GM18507 (cell line): ENCODE measurements around the gene NTRK3.

Experiments used
- DNase-seq: peaks from one replicate; pipeline ENCODE4 v3.0.0; 2011; ENCODE audit warnings: low read depth; ENCODE audit not compliant: insufficient read length; ENCODE audit errors: extremely low spot score
- FAIRE-seq: peaks from 2 replicates; lab custom pipeline; 2011; peaks lifted over from hg19 to GRCh38; lab: Jason Lieb, UNC

NTRK3 gene

DNA sequence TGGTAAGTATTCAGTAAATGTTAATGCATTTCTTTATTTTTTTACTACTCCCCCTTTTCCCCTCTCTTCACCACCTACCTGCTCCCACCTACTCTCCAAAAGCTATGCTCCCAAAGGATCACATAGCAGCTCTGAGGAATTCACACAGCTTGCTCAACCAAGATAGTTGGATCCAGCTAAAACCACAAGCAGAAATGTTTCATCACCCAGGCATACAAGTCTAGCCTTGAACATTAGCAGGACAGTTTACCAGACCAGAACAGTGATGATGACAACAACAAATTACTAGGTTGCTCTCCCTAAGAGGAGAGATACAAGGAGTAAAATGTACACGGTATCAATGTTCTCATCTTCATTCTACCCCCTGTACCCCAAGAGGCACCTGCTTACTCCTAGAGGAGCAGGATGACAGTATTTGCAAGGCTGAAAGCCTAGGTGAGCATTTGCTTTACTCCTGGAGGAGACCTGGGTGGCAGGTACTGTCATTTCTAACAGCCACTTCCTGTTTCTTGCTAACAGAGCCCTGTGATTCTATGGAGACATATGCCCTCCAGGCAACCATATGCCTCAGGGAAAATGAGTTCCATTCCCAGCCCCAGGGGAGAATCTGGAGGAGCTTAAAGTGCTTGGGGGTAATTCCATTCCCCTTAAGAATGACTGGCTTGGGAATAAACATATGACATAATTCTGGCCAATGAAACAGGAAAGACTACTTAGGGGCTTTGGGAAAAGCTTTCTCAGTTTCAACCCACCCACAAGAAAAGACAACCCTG lies 237.5 kb downstream of the NTRK3 start:
- FAIRE-seq = no peak

DNA sequence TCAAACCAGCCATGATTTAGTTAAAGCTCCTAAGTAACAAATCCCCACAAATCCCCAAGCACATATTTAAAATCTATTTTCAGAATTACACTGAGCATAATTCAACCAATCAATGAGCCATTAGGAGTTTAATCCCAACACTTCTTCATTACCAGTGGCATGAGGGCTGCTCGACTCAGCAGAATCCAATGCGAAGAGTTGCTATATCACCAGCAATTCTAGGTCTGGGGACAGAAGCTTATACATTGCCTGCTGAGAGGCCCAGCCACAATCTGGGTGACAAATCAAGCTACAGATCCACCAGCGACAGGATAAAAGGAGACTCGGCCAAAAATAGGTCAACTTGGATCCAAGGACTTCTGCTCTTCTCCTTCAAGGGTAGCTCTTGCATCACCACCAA lies 238.8 kb downstream of the NTRK3 start:
- DNase-seq (no peak), FAIRE-seq (no peak)

More for the DNA sequence above, 237.5 kb downstream of the NTRK3 start:
- no peak for DNase-seq

DNA sequence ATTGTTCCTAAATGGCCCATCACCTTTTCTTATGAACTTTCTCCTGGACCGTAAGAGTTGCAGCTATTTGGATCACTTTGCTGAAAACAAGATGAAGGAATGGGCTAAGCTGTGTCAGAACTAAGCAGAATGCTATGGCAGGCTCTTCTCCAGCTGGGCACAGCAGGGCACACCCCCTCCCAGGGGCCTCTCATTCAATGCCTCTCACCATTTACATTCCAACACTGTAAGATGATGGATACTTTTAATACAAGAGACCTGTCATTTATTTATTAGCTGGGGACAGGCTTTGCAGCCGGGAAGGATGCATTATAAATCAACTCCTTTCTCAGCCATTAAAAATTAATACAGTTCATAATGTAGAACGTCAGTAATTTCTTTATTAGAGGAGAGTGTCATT lies 240.1 kb downstream of the NTRK3 start:
- FAIRE-seq (no peak), DNase-seq (no peak)

DNA sequence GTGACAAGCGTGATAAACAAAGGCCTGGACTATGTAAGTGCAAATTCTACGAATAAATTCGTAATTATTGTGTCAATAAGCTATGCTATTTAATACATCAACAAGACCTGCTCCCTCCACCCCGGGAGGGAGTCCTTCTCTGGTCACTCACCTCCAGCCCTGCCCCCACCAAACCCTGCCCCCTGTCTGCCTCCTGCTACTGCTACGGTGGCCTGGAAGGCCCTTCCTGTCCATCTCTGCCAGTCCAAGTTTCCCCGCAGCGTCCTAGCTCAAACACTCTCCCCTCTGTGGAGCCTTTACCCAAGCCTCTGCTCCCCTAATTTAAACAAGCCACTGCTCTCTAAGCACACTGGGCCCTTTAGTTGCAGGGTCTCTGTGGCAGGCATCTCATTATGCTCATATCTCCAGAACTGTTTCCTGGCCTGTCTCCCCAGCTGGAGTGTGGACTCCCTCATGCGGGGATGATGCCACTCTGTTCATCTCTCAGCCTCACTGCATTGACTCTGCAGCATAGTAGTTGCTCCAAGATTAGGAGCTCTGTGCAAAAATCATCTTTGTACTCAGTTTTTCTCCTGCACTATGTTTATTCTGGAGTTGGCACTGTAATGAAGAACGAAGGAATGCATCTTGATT lies 241.2 kb downstream of the NTRK3 start:
- no peak for DNase-seq
- no peak for FAIRE-seq

DNA sequence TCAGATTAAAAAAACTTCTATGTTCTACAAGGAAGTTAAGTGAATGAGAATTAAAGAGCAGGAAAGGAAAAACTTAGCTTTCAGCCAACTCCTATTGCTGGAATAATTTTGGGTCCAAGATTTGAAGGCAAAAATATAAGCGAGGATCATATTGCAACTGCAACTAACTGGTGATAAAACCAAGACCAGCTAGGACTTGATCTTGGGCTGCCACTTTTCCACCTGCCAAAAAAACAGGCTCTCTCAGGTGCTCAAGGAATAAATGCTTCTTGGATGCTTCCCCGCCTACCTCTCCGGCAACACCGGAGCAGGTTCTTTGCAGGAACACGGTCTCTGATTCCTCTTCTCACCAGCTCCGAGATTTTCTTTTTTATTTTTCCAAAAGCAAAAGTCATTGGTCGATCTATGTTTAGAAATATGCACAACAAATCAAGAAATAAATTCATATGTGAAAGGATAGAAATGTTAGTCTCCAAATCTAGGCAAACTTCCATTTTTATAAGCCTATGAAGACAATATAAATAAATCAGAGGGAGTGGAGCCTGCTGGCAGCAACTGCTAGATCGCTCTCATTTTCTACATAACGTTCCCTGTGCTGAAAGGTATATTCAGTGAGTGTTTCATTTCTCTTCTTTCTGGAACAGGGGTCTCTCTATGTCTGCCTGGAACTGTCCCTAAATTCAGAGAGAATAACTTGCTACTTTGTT lies 241.9 kb downstream of the NTRK3 start:
- no peak for DNase-seq
- no peak for FAIRE-seq

DNA sequence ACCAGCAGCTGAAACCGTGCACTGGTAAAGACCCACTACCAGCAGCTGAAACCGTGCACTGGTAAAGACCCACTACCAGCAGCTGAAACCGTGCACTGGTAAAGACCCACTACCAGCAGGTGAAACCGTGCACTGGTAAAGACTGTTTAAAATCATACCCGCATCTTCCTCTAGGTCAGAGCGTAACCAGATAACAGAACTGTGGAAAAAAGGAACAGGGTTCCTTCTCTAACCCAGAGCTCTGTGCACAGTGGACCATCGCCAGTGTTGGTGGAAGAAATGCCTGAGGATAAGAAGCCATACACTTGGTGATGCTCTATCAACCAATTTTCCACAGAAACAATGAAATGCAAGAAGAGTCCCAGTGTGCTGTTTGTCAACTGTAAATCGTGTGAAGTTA lies 243.4 kb downstream of the NTRK3 start:
- no peak for DNase-seq
- no peak for FAIRE-seq

DNA sequence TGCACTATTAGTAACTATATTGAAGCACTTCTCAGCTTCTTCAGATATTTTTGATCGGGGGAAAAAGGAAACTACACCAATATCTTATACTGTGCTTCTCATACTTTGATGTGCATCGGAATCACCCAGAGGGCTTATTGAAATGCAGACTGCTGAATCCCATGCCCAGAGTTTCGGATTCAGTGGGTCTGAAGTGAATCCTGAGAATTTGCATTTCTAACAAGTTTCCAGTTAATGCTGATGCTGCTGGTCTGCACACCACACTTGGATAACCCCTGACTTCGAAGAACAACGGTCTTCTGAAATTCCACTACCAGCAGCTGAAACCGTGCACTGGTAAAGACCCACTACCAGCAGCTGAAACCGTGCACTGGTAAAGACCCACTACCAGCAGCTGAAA lies 243.9 kb downstream of the NTRK3 start:
- no peak for FAIRE-seq
- DNase-seq = no peak

DNA sequence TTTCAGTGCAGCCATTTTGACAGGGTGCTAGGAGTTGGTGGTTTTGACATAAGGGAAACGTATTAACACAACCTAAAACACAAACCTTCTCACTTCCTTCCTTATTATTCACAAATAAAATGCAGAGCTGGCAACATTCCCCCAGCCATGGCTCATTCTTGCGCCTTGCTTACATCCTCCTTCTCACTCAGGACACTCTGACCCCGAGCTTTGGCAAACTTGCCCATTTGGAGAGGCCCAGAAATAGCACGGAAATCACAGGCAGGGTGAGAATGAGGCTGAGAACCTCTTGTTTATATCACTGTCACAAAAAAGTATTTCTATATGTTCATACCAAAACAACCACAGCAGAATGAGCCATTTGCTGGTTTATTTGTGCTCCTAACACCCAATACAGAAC lies 244.3 kb downstream of the NTRK3 start:
- DNase-seq (no peak), FAIRE-seq (no peak)

DNA sequence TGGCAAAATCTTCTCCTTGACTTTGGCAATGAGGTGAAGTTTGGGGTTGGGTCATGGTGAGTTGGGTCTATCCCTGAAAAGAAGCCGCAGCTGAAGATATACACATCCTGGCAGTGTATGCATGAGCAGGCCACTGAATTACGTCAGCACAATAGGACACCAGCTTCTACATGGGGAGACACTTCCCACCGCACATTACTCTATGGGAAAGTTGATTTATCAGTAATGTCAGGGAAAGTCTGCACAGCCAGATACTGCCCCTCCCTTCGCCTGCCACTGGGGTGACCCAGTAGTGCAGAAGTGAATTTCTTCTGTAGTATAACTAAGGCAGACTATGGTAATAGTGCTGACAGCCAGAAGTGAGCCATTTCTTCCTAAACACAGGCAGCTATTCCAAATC lies 245.0 kb downstream of the NTRK3 start:
- FAIRE-seq (no peak), DNase-seq (no peak)

DNA sequence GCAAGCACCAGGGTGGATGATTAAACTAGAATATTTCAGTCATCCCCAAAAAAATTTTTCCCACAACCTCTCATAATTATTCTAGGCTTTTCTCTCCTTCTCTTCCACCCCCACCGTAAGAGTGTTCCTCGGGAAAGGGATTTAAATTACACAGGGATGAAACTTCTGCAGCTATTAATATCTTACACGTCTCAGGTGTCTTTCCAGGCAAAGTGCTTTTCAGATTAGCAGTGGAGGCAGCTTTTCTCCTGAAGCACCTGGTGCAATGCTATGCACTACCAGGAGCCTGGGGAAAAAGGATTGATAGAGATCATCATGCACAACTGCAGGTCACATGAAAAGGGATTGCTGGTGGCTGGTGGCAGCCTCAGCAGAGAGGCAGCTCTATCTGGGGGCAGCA lies 250.4 kb downstream of the NTRK3 start:
- FAIRE-seq = no peak
- DNase-seq = no peak

DNA sequence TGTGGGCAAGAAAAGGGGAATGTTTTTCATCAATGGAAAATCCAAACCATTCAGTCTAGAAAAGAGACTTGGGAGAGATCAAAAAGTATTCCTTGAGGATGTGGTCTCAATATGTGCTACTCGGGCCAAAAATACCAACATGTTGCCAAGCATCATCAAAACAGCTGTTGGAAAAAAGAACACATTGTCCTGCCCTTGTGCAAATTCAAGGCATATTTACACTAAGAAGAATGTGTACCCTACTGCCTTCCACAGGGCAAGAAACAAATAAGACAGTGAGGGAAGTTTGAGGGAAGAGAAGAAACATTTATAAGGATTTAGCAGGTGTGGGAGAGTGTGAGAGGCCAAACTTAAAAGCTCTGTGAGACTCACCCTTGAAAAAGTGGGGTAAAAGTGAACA lies 252.1 kb downstream of the NTRK3 start:
- no peak for FAIRE-seq
- no peak for DNase-seq

DNA sequence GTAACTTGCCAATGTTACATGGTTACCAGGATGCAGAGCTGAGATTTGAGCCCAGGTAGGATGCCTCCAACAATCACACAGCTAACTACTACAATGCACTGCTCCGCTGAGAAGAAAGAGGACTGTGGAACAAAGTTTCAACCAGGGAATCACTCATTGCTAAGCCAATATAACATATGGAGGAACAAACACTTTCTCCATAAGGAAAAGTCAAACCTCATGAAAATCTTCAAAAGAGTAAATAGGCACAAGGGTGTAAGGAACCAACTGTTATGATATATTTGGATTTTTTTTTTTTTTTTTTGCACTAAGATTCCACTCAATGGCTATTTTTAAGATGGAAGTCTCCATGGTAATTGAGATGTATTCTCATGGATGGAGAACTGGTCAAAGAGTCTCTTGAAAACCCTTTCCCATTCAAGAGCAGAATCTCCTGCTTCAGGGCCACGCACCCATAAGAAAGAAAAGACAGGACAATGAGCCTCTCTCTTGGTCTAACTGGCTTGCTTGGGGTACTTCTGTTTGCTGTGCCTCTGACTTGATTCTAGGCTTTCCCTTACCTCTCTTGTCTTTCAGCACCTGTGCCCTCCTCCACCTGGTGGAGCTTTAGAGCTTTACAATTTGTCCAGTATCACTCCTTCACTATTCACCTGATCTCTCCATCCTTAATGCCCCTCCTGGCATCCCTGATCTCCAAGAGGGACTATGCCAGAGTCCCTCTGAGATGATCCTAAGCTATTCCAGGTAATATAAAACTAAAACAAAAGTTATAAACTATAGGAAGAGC lies 252.8 kb downstream of the NTRK3 start:
- DNase-seq (no peak), FAIRE-seq (no peak)

DNA sequence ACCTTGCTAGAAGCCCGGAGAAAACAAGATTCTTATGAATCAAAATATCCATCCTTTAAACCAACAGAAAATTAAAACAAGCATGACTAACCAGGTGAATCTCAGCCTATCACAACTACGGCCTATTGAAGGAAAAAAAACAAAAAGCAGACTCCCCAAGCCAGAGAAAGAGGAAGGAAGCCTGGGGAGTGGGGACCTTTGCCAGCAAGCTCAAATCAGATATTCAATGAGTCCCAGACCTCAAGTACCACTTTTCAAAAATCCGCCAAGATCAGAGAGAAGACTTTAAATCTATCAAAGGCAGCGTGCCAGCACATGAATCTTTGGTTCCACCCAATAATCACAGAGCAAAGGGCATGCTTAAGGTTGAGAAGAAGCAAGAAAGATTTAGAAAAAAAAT lies 253.8 kb downstream of the NTRK3 start:
- DNase-seq = no peak

DNA sequence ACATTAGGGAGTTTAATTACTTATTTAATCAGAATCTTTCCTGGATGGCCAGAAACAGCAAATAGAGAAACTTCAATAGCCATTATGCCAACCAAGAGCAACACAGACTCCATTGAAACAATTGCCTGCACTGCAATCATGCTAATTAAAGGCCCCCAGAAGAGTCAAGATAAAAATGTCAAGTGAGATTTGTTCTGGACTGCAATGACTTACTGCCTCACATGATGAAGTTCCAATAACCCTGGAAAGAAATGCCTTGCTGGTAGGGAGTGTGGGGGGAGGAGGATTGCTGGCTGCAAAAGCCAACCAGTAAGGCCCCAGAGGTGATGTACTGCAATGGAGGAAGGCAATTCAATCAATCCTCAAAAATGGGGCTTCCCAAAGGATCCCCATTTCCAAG lies 257.9 kb downstream of the NTRK3 start:
- DNase-seq (no peak), FAIRE-seq (no peak)

More for the DNA sequence above, 253.8 kb downstream of the NTRK3 start:
- no peak for FAIRE-seq

DNA sequence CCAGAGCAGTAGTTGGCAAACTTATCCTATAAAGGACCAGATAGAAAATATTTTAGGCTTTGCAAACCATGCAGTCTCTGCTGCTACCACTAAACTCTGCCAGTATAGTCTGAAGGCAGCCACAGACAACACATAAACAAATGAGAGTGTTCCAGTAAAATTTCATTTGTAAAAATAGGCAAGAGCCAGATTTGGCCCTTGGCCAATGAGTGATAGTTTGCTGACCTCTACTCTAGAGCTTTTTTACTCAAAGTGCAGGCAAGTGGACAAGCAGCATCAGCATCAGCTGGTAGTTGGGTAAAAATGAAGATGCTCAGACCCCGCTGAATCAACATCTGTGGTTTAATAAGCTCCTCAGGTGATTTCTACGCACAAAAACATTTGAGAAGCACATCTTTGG lies 269.8 kb downstream of the NTRK3 start:
- FAIRE-seq = no peak

DNA sequence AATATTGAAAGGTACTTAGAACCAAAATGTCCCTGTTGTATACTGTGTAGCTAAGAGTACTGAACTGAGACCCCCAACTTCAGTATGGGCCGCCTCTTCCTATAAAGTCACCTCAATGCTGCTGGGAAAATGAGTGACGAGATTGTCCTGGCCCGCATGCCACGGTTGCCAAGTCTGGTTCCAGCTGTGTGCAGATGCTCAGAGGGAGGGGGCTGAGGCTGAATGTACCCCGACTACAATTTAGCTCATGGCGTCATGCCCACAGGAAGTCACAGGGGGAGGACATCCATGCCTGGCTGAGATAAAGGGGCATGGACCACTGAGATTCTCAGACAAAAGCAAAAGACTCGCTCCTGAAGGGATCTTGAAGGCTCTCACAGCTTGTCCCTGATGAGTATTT lies 271.1 kb downstream of the NTRK3 start:
- FAIRE-seq = no peak
- no peak for DNase-seq

More for the DNA sequence above, 269.8 kb downstream of the NTRK3 start:
- DNase-seq = no peak

DNA sequence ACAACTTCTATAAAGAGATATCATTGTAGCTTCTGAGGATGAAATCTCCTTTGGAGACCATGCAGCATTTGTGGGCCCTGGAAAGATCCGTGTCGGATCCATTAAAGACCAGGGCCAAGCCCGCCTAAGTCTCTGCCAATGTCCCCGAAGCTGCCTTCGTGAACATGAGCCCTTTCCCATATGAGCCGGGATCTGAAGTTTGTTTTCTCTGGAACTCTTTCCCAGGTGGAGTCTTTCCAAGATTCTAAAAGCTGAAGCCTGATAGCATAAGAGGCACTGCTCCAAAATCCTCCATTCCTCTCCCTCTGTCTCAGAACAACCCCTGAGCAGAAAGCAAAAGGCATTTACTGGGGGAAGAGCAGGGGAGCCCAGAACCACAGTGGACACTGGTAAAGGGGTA lies 274.6 kb downstream of the NTRK3 start:
- FAIRE-seq = no peak
- no peak for DNase-seq

DNA sequence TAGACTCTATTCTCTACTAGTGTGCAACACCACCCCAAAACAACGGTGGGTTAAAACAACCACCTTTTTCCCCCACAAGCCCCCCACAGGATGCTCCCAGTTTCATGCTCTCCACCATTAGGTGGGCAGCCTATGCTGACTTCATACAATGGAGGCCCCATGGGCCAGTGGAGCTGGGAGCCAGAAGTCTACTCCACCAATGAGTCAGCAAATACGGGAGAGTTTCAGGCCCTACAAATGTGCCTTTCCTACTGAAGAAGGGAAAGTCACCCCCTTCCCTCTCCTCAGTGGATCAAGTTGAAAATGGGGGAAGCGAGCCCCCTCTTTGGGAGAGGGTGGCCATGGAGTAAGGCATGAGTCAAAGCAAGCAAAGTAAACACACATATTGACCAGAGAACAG lies 278.6 kb downstream of the NTRK3 start:
- DNase-seq (no peak), FAIRE-seq (no peak)

DNA sequence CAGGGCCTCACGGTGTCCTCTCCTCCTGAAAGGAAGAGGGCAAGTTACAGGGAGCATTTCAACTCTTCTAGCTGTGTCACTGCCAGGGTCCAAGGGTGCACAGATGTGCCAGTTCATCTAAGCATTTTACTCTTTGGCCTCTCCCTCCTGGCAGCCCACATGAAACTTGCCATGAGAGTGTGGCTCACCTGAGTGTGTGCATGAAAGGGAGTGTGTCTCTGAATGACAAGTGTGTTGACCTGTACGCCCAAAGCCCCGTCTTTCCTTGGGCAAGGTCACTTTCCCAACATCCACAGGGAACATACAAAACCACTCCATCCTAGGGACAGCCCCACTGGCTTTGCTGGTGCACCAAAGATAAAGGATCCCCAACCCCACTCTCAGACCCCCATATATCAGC lies 280.0 kb downstream of the NTRK3 start:
- DNase-seq (no peak), FAIRE-seq (no peak)
